Measurements from ENCODE around the gene EPN3.

DNA sequence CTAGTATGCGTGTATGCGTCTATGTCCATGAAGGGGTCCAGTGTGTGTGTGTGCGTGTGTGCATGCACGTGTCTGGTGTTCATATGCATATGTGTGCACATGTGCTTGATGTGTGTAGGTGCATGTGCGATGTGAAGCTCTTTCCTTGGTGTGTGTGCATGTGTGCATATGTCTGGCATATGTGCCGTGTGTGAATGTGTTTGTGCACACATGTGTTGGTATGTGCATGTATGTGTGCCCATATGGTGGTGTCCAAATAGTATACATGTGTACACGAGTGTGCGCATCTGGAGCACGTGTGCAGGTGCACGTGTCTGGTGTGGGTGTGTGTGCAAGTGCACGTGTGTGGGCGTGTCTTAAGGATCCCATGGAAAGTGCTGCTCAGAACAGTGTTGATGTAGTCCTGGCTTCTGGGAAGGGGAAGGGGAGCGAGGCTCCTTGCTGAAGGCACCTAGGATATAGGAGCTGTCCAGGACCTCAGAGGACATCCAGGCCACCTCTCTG lies 45.0 kb downstream of the EPN3 start:
- no peak for TF ChIP-seq CTCF (IDR thresholded peaks at IDR 0.05)
- TF ChIP-seq POLR2A (IDR thresholded peaks at IDR 0.05), result no peak

Data from uterus (tissue), 2 donors.